HG03103 (cell line): ENCODE results near the gene NOL11.
"Not testable (repeated sequence)": the region's sequence is repeated elsewhere in the genome, so short reads cannot be mapped to it uniquely, and the experiment has no call there.

Experiments
- ATAC-seq: cut with Tn5 transposase; IDR thresholded peaks from one replicate; pipeline ENCODE4 v1.9.1; 2021; ENCODE audit warnings: low read depth; ENCODE audit not compliant: unreplicated experiment

NOL11 gene

DNA sequence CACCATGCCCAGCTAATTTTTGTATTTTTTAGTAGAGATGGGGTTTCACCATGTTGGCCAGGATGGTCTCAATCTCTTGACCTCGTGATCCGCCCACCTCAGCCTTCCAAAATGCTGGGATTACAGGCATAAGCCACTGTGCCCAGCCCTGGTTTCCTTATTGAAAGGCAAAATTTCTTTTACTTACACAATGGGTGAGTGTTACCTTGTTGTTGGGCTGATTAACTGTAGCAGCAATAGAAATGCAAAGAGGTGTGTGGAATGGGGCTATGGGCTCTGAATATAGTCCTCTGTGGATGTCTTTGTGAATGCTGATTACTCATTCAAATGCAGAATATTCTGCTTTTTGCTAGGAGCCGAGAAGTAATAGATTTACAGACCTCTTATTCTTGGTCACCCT, 34.4 kb downstream of the NOL11 start:
- not testable (repeated sequence) for ATAC-seq

- no peak for ATAC-seq
These were observed 35.3 kb downstream of the NOL11 start for GRCh38 chr17:67753026-67753425.

GRCh38 chr17:67754001-67754400, 36.3 kb downstream of the NOL11 start:
- no peak for ATAC-seq

GRCh38 chr17:67754686-67755085, 37.0 kb downstream of the NOL11 start:
- not testable (repeated sequence) for ATAC-seq

DNA sequence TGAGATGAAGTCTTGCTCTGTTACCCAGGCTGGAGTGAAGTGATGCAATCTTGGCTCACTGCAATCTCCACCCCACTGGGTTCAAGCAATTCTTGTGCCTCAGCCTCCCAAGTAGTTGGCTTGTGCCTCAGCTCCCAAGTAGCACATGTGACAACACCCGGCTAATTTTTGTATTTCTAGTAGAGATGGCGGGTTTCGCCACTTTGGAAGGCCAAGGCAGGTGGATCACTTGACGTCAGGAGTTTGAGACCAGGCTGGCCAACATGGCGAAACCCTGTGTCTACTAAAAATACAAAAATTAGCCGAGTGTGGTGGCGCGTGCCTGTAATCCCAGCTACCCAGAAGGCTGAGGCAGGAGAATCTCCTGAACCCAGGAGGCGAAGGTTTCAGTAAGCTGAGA, 39.0 kb downstream of the NOL11 start:
- not testable (repeated sequence) for ATAC-seq

DNA sequence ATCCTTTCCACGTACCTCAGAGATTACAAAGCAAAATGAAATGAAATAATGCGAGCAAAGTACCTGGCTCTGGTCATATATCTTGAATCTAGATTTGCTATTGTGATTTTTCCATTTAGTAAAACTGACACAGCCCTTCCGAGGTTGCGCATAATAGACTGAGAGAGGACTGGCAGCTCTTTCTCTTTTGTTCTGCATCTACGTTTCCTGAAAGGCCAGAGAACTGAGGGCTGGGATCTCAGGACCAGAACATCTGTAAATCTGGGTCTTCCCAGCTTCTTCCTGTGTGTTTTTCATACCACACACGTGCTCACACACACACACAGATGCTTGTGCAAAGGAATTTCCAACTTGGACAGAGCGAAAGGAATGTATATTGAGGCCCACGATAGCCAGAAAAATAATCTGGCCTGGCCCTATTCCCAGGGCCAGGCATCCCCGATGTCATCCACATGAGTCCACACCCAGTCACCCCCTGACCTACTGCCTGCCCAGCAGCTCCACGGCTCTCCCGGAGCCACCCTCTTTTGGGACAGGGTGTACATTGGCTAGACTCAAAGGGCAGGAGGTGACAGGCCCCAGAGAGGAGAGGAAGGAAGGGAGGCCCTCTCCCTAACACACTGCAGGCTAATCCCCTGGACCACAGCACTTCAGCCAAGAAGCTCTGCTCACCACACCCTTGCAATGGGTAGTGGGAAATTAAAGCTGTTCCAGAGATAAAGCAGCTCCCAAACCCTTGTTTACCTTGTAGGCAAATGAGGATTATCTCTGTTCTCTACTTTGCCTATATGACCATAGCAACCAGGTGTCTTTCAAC, 41.8 kb downstream of the NOL11 start:
- ATAC-seq = no peak

DNA sequence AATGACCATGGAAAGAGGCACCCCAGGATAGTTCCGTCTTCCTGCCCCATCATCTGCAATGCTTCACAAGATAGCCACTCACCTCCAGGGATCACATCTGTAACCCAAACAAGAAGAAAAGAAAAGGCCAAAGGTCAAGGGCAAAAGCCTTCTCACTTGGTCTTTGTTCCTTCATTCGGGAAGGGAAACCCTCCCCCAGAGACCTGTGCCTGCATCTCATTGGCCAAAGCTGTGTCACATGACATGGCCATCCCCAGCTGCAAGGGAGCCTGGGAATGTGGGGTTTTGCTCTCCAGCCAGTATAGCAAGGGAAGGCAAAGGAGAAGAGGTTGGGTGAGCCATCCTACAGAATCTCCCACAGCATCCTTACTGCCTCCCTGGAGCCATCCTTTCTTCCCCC, 47.9 kb downstream of the NOL11 start:
- ATAC-seq = no peak

DNA sequence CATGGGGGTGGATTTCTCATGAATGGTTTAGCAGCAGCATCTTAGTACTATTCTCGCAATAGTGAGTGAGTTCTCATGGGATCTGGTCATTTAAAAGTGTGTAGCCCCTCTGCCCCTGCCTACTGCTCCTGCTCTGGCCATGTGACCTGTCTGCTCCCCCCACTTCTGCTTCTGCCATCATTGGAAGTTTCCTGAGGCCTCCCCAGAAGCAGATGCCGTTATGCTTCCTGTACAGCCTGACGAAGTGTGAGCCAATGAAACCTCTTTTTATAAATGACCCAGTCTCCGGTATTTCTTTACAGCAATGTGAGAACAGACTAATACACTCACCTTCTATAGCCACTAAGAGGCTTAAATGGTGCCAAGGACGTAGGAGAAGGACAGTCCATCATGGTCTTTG, 51.5 kb downstream of the NOL11 start:
- ATAC-seq = no peak

DNA sequence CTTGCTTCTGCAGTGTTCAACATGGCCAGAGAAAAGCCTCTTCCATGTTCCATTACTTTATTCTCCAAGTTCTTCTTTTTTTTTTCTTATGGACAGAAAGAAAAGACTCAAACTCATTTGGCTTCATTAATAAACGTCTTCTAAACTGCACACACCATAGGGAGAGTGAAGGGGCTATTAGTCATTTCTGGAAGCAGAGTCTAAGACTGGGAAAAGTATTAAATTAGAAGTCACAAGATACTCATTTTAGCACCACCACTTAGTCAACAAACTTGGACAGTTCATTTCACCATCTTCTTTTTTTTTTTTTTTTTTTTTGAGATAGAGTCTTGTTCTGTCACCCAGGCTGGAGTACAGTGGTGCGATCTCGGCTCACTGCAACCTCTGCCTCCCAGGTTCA, 52.8 kb downstream of the NOL11 start:
- no peak for ATAC-seq

DNA sequence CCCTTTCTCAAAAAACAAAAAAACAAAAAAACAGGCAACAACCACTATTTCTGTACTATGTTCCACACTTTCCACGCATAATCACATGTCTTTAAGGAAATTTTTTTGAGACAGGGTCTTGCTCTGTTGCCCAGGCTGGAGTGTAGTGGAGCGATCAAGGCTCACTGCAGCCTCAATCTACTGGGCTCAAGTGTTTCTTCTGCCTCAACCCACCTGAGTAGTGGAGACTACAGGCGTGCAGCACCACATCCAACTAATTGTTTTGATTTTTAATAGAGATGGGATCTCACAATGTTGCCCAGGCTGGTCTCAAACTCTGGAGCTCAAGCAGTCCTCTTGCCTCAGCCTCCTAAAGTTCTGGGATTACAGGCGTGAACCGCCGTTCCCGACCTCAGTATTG, 54.9 kb downstream of the NOL11 start:
- no peak for ATAC-seq

GRCh38 chr17:67773246-67773645, 55.5 kb downstream of the NOL11 start:
- no peak for ATAC-seq

DNA sequence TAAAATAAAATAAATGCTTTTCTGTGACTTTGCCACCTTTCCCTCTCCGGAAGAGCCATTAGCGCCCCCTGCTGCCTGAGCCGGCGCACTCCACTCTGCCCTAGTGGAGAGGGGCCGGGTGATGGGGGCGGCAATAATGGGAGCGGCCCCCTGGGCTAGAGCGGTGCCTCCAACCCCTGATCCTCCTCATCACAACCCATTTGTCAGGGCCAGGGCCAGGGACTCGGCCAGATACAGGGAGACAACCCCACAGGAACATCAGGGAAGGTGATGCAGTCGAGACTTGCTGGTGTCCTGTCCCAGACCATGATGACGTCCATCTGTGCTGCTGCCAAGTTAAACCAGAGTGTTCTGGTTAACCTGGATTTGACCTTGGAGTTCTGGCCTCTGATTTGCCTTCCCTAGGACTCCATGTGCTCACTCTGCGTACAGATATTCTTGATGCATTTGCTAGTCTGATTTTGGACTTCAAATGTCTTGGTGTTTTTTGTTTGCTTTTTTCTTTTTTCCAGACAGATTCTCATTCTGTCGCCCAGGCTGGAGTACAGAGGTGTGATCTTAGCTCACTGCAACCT, 61.4 kb downstream of the NOL11 start:
- ATAC-seq = no peak

DNA sequence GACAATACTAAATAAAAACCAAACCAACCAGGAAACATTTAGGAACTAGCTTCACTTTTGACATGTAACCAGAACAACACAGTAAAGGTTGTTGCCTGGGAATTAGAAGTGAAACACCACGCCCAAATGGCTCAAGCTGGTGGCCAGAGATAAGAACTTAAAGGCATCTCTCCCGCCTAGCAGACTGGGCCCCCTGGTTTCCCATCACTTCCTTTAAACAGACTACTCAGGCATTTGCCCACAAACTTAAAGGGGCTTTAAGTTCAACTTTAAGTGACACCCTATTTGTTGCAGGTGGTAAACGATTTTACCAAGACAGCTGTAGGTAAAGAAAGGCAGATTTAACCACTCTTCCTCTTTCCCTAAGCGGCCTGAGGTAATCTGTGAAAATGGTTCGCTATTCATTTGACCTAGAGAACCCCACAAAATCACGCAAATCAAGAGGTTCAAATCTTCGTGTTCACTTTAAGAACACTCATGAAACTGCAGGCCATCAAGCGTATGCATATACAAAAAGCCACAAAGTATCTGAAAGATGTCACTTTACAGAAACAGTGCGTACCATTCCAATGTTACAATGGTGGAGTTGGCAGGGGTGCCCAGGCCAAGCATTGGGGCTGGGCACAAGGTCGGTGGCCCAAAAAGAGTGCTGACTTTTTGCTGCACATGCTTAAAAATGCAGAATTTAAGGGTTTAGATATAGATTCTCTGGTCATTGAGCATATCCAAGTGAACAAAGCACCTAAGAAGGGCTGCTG, 66.8 kb downstream of the NOL11 start:
- no peak for ATAC-seq

DNA sequence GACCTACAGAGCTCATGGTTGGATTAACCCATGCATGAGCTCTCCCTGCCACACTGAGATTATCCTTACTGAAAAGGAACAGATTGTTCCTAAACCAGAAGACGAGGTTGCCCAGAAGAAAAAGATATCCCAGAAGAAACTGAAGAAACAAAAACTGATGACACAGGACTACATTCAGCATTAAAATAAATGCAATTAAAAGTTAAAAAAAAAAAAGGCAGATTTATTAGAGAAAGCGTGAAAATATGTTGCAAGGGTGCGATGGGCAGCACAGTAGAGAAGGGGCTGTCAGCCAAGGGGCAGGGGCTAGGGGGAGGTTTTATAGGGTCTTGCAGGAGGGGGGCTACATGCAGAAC, 67.4 kb downstream of the NOL11 start:
- no peak for ATAC-seq

GRCh38 chr17:67785504-67785903, 67.8 kb downstream of the NOL11 start:
- no peak for ATAC-seq
